ENCODE measurements around the gene DYNC1I1. TPM values are rescaled to one million over a fixed set of nuclear protein-coding genes. Genes with fewer than 3 reads are reported as not detected.

Gene DYNC1I1
- total RNA-seq, 1 experiment from 2014 or later: 3.2 TPM

DNA sequence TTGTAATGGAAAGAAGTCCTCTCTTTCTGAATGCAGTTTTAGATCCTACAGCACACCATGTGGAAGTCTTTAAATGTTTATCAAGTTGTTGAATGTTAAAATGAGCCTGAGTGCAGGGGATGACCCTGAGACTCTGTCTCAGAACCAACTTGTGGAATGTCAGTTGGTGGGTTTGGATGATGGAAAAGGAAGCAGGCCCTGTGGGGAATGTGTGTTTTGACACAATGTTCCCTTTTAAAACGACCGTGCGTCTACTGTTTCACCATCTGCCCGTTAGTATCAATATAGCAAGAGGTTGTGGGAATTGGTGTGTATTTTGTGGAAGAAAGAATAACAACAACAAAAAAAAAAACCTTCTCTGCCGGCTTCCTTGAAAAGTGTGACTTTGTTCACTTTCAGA, 8.3 kb downstream of the DYNC1I1 start:
- H3K14ac ChIP-seq (ENCODE audit: insufficient read depth, low read length): no peak overlapping the region
- no peak overlapping the region for H3K4me2 ChIP-seq (ENCODE audit: insufficient read depth, insufficient read length, low read length)
- H4K5ac ChIP-seq (ENCODE audit: insufficient read length, low read depth, low read length): no peak overlapping the region
- no peak overlapping the region for H2BK5ac ChIP-seq (ENCODE audit: insufficient read length, low read length)
- H3K27me3 Mint-ChIP-seq (ENCODE audit: low read depth): peaks cover 5% of the 10 kb centered on the region; the same call in 1 of the 2 replicates
- H4K20me1 ChIP-seq (ENCODE audit: control insufficient read depth, insufficient read depth, insufficient read length): no peaks in the 10 kb centered on the region
- H4K8ac ChIP-seq (replicated peaks; ENCODE audit: insufficient read length, low read depth, low read length): no peak overlapping the region
- WGBS (ENCODE audit: extremely low coverage, insufficient read length, low lambda C conversion rate): no CpG with 5 or more reads among the region's 5 CpGs
- no peak overlapping the region for H3K27ac Mint-ChIP-seq
- no peak overlapping the region for H4K91ac ChIP-seq (ENCODE audit: insufficient read length, low read depth, low read length)
- peaks cover 6 to 8% of the 10 kb centered on the region in 2 experiments; a peak in 3 of 4 replicates for H3K4me1 Mint-ChIP-seq
- no peak for DNase-seq
- H3K27me3 ChIP-seq (ENCODE audit: insufficient read depth, low read length): no peaks in the 10 kb centered on the region
- H3K9me3 Mint-ChIP-seq: peaks cover 6 to 7% of the 10 kb centered on the region in 2 experiments; a peak in 3 of 5 replicates
- no peaks in the 10 kb centered on the region for H3K79me1 ChIP-seq (ENCODE audit: insufficient read depth, low read depth, low read length, poor library complexity, severe bottlenecking)
- H3K27ac ChIP-seq (ENCODE audit: insufficient read length, low read depth, low read length): no peak overlapping the region
- H3K9me3 ChIP-seq (ENCODE audit: control insufficient read depth, low read depth, low read length): no peaks in the 10 kb centered on the region
- no peak overlapping the region for H2BK12ac ChIP-seq (ENCODE audit: insufficient read length, low read depth, low read length)
- H3T11ph ChIP-seq (ENCODE audit: low read length): no peak overlapping the region
- H3K18ac ChIP-seq (ENCODE audit: insufficient read length, low read depth, low read length): no peak overlapping the region
- H3K4me1 ChIP-seq (ENCODE audit: insufficient read depth, low read length): peaks cover 2% of the 10 kb centered on the region; the same call in 1 of the 2 replicates
- no peak overlapping the region for H2BK15ac ChIP-seq (ENCODE audit: low read depth, low read length)
- no peak overlapping the region for H3K4me3 Mint-ChIP-seq
- no peak overlapping the region for H3K23ac ChIP-seq (ENCODE audit: insufficient read length, low read depth, low read length)
- no peaks in the 10 kb centered on the region for H3K79me2 ChIP-seq (ENCODE audit: insufficient read depth, low read length)
- H3K9ac ChIP-seq (ENCODE audit: extremely low read depth, insufficient read length, low read length): no peak overlapping the region
- H3K56ac ChIP-seq (ENCODE audit: insufficient read length, low read depth, low read length): no peak overlapping the region
- no peaks in the 10 kb centered on the region for H3K23me2 ChIP-seq (ENCODE audit: insufficient read length, low read depth, low read length, poor library complexity, severe bottlenecking)
- no peak overlapping the region for H2AK5ac ChIP-seq (ENCODE audit: insufficient read length, low read length)
- TF ChIP-seq CTCF (conservative IDR thresholded peaks at IDR 0.05): no peak
- no peak overlapping the region for H3K4ac ChIP-seq (ENCODE audit: low read depth, low read length)
- peaks cover 0 to 4% (median 0%) of the 10 kb centered on the region in 3 experiments; a peak in 1 of 7 replicates for H3K36me3 Mint-ChIP-seq (ENCODE audit: insufficient read depth in 1 of 3, low read depth in 3 of 3)
- no peak overlapping the region for H2AFZ ChIP-seq (ENCODE audit: low read length)
- H2BK20ac ChIP-seq (ENCODE audit: low read depth, low read length, poor library complexity, severe bottlenecking): no peak overlapping the region
- no peak overlapping the region for H2BK120ac ChIP-seq (ENCODE audit: low read depth, low read length, poor library complexity, severe bottlenecking)
